Thyroid gland (tissue), 4 donors: ENCODE data around the gene FAM120AOS.

Experiments used
- POLR2A ChIP-seq, 2 donors: fragments of 450-650 bp; IDR thresholded peaks; one replicate each; pipeline ENCODE4 v1.6.1; 2017; ENCODE audit warnings: antibody characterized with exemption in 2 of 2, mild to moderate bottlenecking in 2 of 2, moderate library complexity in 1 of 2
- TF ChIP-seq, protein P1 (sequence below), 6 experiments: fragments of 200-600 bp in 3 of 6; fragments of 450-650 bp in 3 of 6; sonication (generic) in 3 of 6; IDR thresholded peaks; one replicate each; pipeline ENCODE4 v1.5.1; 2016 to 2019; ENCODE audit warnings: antibody characterized with exemption in 6 of 6, mild to moderate bottlenecking in 2 of 6, inconsistent platforms in 1 of 6, moderate library complexity in 1 of 6

DNA sequence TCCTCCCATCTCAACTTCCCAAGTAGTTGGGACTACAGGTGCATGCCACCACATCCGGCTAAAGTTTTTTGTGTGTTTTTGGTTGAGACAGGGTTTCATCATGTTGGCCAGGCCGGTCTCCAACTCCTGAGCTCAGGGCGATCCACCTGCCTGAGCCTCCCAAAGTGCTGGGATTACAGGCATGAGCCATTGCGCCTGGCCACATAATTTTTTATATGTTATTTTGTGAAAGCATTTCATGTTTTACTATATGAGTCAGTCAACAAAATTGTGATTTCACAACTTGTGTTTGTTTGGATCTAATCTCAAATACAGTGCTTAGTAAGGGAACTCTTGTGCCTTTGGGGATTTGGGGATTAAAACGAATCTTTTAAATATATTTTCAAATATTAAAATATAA lies 20.0 kb upstream of the FAM120AOS start:
- TF ChIP-seq POLR2A (IDR thresholded peaks at IDR 0.05) = no peak
- TF ChIP-seq, protein P1, sequence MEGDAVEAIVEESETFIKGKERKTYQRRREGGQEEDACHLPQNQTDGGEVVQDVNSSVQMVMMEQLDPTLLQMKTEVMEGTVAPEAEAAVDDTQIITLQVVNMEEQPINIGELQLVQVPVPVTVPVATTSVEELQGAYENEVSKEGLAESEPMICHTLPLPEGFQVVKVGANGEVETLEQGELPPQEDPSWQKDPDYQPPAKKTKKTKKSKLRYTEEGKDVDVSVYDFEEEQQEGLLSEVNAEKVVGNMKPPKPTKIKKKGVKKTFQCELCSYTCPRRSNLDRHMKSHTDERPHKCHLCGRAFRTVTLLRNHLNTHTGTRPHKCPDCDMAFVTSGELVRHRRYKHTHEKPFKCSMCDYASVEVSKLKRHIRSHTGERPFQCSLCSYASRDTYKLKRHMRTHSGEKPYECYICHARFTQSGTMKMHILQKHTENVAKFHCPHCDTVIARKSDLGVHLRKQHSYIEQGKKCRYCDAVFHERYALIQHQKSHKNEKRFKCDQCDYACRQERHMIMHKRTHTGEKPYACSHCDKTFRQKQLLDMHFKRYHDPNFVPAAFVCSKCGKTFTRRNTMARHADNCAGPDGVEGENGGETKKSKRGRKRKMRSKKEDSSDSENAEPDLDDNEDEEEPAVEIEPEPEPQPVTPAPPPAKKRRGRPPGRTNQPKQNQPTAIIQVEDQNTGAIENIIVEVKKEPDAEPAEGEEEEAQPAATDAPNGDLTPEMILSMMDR (IDR thresholded peaks at IDR 0.05) = no peak
